IMR-90 (cell line): Measurements from ENCODE around the gene DHRS3.

Experiments used
- CTCF ChIP-seq: conservative IDR thresholded peaks from 2 replicates; pipeline ENCODE4 v1.5.1; 2012; ENCODE audit warnings: mild to moderate bottlenecking, low read depth, low read length, improper control_type of control experiment
- ELK1 ChIP-seq: fragments of 150-350 bp; IDR thresholded peaks from 2 replicates; pipeline ENCODE4 v1.6.1; 2016; ENCODE audit warnings: low read depth, mild to moderate bottlenecking, low read length, moderate library complexity, borderline replicate concordance
- MXI1 ChIP-seq: IDR thresholded peaks from 2 replicates; pipeline ENCODE4 v1.6.1; 2012; ENCODE audit warnings: low read depth, mild to moderate bottlenecking, low read length, moderate library complexity, borderline replicate concordance
- POLR2A ChIP-seq: IDR thresholded peaks from 2 replicates; pipeline ENCODE4 v1.6.1; 2012; ENCODE audit warnings: mild to moderate bottlenecking, low read depth, low read length
- RAD21 ChIP-seq: IDR thresholded peaks from 2 replicates; pipeline ENCODE4 v1.6.1; 2012; ENCODE audit warnings: low read length, improper control_type of control experiment
- RCOR1 ChIP-seq: IDR thresholded peaks from 2 replicates; pipeline ENCODE4 v1.6.1; 2012; ENCODE audit warnings: mild to moderate bottlenecking, low read length, improper control_type of control experiment; ENCODE audit not compliant: insufficient replicate concordance

GRCh38 chr1:12592496-12592895 is 25.5 kb downstream of the DHRS3 start:
- TF ChIP-seq CTCF (no peak), RCOR1 (no peak), MXI1 (no peak), POLR2A (no peak), RAD21 (no peak), ELK1 (no peak)
